SK-N-SH treated with all-trans-retinoic acid at 6 μM for 48 hours (cell line): ENCODE results near the gene ADAMTSL3.

Experiments used
- CSDC2 ChIP-seq: fragments of 250-450 bp; sonication (Bioruptor Pico); IDR thresholded peaks from 2 replicates; pipeline ENCODE4 v1.5.0; 2020; ENCODE audit warnings: mild to moderate bottlenecking, moderate library complexity
- ZFP30 ChIP-seq: fragments of 450-650 bp; formaldehyde crosslinking; IDR thresholded peaks from 2 replicates; pipeline ENCODE4 v1.5.0; 2022; ENCODE audit warnings: mild to moderate bottlenecking, moderate library complexity
- TF ChIP-seq, protein P1 (sequence below): fragments of 250-450 bp; sonication (Bioruptor Pico); IDR thresholded peaks from 2 replicates; pipeline ENCODE4 v1.5.1; 2021; ENCODE audit warnings: mild to moderate bottlenecking, moderate library complexity

DNA sequence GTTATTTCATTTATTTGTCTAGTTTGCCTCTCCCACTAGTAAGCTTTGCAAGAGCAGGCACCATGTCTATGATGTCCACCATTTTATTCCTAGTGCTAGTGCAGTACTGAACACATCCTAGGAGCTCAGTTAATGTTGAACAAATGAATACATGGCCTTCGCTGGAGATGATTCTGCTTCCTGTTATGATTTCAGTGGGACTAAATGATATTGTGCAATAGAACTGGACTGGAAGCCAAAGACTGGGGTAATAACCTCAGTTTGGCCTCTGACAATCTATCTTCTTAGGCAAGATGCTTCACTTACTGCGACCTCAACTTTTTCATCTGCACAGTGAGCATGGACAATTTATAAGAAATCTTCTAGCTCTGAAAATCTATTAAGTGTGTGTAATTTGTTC, 191.3 kb downstream of the ADAMTSL3 start:
- TF ChIP-seq, protein P1, sequence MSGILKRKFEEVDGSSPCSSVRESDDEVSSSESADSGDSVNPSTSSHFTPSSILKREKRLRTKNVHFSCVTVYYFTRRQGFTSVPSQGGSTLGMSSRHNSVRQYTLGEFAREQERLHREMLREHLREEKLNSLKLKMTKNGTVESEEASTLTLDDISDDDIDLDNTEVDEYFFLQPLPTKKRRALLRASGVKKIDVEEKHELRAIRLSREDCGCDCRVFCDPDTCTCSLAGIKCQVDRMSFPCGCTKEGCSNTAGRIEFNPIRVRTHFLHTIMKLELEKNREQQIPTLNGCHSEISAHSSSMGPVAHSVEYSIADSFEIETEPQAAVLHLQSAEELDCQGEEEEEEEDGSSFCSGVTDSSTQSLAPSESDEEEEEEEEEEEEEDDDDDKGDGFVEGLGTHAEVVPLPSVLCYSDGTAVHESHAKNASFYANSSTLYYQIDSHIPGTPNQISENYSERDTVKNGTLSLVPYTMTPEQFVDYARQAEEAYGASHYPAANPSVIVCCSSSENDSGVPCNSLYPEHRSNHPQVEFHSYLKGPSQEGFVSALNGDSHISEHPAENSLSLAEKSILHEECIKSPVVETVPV (CRISPR knock-in tag): no peak
- TF ChIP-seq ZFP30 (CRISPR knock-in tag) (no peak), CSDC2 (CRISPR knock-in tag) (no peak)
